GM21723 (cell line): ENCODE results near the gene NPHS1.
"Not testable (repeated sequence)": the region's sequence is repeated elsewhere in the genome, so short reads cannot be mapped to it uniquely, and the experiment has no call there.

Source experiments
- ATAC-seq: cut with Tn5 transposase; IDR thresholded peaks from one replicate; pipeline ENCODE4 v1.9.1; 2021; ENCODE audit warnings: mild to moderate bottlenecking, moderate library complexity; ENCODE audit not compliant: unreplicated experiment

NPHS1 gene

DNA sequence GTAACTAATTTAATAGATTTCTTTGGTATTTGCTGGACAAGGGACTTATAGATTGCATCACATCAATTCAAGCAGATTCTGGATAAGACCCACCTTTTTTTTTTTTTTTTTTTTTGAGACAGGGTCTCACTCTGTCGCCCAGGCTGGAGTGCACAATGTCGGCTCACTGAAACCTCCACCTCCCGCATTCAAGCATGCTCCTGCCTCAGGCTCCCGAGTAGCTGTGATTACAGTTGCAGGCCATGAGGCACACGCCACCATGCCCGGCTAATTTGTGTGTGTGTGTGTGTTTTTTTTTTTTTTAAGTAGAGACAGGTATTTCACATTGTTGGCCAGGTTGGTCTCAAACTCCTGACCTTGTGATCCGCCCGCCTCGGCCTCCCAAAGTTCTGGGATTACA is 35.5 kb downstream of the NPHS1 start:
- ATAC-seq = no peak

GRCh38 chr19:35816262-35816661 is 36.0 kb downstream of the NPHS1 start:
- no peak for ATAC-seq

DNA sequence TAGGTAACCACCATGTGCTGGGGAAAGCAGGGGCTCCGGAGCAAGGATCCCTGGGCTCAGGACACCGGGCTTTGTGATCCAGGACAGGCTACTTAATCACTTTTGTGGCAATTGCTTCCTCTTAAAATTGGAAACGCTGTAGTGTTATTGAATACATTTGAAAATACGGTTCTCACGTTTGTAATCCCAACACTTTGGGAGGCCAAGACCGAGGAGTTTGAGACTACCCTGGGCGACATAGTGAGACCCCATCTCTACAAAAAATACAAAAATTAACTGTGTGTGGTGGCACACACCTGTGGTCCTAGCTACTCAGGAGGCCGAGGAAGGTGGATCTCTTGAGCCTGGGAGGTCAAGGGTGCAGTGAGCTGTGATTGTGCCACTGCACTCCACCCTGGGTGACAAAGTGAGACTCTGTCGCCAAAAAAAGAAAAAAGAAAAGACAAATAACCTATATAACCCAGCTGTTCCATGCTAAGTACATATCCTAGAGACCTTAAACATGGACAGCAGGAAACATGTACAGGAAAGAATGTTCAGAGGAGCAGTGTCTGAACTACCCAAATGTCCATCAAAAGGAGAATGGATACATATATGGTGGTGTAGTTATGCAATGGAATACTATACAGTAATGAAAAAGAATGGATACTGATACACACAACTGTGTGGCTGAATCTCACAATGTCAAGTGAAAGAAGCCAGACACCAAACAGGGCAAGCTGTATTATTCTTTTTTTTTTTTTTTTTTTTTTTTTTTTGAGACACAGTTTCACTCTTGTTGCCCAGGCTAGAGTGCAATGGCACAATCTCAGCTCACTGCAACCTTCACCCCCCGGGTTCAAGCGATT is 39.0 kb downstream of the NPHS1 start:
- ATAC-seq = no peak

DNA sequence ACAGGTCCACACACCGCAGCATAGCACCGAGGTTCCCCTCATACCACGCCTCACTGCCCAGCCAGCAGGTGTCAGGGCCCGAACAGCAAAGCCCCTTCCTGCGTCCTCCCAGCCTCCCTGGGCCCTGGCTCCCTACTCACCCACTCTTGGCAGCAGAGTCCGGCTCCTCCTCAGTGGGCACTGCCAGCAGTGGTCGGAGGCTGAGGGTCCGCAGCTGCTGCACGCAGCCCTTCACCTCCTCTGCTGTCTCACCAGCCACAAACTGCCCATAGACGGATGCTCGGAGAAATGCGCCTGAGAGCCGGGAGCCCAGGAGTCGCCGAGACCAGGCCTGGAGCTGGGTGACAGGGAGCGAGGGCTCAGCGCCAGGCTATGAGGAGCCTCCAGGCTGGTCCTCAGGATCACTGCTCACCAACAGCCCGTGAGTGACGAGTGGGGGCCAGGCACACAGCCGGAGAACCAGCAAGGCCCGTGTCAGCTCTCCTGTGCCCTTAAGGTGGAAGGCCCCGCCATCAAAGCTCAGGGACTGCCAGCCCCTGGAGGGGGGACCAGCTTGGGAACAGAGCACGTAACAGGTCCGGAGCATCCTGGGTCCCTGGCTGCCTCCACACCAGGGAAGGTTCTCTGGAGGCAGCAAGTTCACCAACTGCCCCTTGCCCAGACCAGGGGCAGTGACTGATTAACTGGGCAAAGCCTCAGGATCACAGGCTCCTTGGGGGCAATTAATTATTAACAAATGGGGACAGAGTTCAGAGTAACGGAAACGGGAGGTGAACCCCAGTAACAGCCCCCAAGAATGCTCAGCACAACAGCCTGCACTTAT is 39.9 kb downstream of the NPHS1 start, which contains the start of gene PRODH2:
Gene PRODH2 (minus strand): TSS at position 626 of the 823 bp plus-strand sequence. CDS start 40 bp downstream, at position 586.
- no peak for ATAC-seq

DNA sequence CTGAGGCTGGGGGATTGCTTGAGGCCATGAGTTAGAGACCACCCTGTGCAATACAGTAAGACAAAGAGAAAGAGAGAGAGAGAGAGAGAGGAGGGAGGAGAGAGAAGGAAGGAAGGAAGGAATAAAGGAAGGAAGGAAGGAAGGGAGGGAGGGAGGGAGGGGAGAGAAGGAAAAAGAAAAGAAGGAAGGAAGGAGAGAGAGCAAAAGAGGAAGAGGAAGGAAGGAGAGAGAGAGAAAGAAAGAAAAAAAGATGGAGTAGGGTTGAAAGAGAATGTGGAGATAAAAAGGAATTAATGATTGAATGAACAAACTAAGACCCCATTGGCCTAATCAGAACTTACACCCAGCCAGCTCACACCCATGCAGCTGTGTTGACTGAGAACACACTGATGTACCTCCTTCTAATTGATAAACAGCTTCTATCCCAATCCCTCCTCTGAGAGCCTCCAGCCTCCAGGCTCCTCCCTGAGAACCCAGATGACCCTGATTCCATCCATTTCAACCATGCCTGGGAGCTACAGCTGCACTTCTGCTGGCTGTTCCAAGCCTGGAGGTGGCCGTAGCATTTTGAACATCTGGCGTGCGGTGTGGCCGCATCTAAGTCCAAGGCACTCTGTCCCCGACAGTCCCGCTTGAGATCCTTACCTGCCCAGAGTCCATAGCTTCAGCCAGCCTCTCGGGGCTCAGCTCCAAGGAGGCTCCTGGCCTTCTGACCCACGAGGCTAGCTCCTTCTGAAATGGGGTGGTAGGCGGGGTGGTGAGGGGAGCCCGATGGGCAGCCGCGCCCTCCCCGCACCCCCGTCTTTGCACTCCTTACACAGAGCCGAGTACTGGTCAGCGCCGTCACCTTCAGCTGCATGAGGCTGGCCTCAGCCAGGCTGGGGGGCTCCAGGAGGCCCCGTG is 40.7 kb downstream of the NPHS1 start:
- no peak for ATAC-seq

- no peak for ATAC-seq
Observed at GRCh38 chr19:35807633-35808032, 44.7 kb downstream of the NPHS1 start.

DNA sequence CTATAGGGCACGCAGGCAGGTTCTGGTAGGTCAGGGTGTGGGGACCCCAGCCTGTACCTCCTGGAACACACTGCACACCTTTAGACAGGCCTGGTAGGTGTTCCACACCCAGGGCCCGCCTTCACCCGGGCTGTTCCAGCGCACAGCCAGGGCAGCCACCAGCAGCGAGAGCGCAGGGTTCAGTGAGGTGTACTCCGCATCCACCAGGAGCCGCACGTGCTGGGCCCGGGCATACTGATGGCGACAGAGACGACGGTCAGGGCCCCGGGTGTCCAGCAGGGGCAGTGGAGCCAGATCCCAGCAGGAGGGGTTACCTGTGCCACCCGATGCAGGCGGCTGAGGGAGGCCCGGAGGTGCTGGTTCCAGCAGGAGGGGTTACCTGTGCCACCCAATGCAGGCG is 45.7 kb downstream of the NPHS1 start:
- ATAC-seq = no peak

- ATAC-seq = no peak
Observed at GRCh38 chr19:35805526-35806102, 46.7 kb downstream of the NPHS1 start.

DNA sequence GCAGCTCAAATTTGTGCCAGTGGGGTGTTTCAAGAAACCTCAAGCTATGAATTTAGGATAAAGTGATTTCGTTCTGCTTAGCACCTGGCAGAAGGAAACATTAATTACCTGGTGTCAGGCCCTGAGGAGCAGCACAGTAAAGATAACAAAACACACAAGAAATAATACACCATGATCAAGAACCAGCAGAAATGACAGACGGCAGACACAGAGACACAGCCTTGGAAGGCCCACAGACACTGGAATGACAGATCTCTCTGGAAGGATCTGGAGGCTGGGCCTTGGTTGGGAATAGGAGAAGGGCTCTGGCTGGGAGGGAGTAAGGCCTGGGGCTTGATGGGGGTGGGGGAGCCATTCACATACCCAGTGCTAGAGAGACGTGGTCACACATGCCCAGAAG is 50.5 kb downstream of the NPHS1 start:
- ATAC-seq = no peak

DNA sequence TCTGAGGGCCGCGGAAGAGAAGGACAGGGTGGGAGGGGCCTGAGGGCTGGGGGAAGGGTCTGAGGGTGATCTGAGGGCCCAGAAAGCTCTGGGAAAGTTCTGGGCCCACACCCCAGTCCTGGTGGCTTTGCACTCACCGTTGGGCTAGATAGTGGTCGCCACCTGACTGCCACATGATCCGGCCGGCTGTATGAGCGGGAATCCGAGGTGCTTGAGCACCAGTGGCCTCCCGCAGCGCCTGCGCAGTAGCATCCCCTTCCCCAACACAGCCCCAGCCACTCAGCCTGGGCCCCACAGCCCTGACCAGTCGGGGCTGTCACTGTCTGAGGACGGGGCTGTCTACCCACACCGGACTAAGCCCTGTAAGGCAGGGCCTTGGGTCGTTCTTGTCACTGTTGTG is 54.6 kb downstream of the NPHS1 start:
- no peak for ATAC-seq

DNA sequence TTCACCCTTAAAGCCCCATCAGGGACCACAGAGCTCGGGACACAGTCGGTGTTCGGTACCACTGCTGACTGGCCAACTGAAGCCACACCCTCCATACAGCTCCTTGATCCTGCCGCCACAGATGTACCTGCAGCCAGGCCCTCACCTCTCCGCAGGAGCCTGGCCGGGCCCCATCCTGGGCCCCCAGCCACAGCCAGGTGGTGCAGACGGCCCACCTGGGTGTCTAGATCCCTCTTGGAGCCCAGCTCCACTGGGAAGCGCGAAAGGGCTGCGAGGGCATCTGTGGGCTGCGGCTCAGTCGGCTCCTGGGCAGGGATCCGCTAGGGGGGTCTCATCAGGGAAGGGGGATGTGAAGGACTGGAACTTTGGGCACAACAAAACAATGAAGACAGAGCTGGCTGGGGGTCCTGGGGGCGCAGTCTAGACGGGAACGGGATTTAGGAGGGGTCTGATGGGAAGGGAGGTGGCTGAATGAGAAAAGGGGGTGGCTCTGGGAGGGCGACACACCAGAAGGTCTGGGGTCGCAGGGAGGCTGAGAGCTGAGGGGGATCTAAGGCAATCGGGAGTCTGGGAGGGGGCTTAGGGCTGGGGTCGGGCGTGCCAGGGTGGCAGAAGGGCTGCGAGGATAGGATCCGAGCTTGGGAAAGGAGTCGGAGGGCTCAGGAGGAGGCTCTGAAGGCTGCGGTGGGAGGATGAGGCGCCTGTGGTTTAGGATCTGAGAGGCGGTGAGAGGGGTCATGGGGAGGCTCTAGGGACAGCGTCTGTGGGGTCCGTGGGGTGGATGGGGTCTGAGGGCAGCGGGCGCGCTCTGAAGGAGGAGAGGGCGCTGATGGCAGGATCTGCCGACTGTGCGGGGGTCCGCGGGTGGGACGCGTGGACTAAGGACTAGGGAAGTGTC is 55.4 kb downstream of the NPHS1 start:
- ATAC-seq = no peak

GRCh38 chr19:35795564-35795963 is 56.7 kb downstream of the NPHS1 start:
- not testable (repeated sequence) for ATAC-seq

DNA sequence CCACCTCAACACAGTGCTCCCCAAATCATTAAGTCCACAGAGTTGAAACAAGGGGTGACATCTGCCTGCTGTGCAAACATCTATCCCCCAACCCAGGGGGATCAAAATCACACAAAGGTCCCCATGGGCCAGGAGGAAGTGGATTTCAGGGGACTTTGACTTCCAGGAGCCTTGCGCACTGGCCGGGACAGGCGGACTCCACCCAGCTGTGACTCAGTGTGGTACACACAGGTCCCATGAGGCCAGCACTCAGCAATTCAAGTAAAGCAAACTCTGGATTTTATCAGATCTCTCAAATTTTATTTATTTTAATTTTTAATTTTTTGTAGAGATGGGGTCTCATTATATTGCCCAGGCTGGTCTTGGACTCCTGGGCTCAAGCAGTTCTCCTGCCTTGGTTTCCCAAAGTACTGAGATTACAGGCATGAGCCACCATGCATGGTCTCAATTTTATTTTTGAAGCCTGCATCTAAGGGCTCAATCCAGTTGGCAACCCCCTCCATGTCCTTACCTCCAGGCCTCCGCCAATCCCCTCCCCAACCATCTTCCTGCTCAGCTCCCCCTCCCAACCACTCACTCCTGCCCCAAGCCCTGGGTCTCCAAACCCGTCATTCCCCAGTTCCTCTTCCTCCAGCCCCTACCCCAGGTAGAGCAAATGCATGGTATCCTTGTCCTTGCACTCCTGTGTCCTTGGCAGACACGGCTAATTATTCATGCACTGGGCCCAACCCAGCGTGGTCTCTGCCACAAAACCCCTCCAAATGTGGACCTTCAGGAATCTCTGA is 58.7 kb downstream of the NPHS1 start:
- no peak for ATAC-seq

GRCh38 chr19:35792888-35793287 is 59.4 kb downstream of the NPHS1 start:
- ATAC-seq = no peak

GRCh38 chr19:35792312-35792711 is 60.0 kb downstream of the NPHS1 start:
- ATAC-seq = no peak

GRCh38 chr19:35791814-35792279 is 60.5 kb downstream of the NPHS1 start:
- no peak for ATAC-seq

- no peak for ATAC-seq
Observed at GRCh38 chr19:35790981-35791813, 61.1 kb downstream of the NPHS1 start.
